Stimulated activated memory B cell treated with anti-CD40 and anti-IgM and Interleukin-4, amounts not matched to agents 10 μg/mL and 1 μg/mL and 100 μg/mL, for 72 hours (primary cell): ENCODE measurements around the gene PDXDC1.
"Not testable (repeated sequence)": the region's sequence is repeated elsewhere in the genome, so short reads cannot be mapped to it uniquely, and the experiment has no call there.

Source experiments
- ATAC-seq: fragments of 150-1000 bp; cut with Tn5 transposase; 2 replicates; pipeline ENCODE4 v1.10.0; 2021
- H3K27ac Mint-ChIP-seq: one replicate; pipeline ENCODE4 v1.8.0; 2022; ENCODE audit warnings: mild to moderate bottlenecking, mixed read lengths
- H3K27me3 Mint-ChIP-seq: one replicate; pipeline ENCODE4 v1.8.0; 2022; ENCODE audit warnings: mixed read lengths
- H3K36me3 Mint-ChIP-seq: one replicate; pipeline ENCODE4 v1.8.0; 2022; ENCODE audit warnings: mixed read lengths
- H3K4me1 Mint-ChIP-seq: one replicate; pipeline ENCODE4 v1.8.0; 2022; ENCODE audit warnings: mixed read lengths
- H3K4me3 Mint-ChIP-seq: one replicate; pipeline ENCODE4 v1.8.0; 2022; ENCODE audit warnings: mild to moderate bottlenecking, moderate library complexity, mixed read lengths
- H3K9me3 Mint-ChIP-seq: one replicate; pipeline ENCODE4 v1.8.0; 2022; ENCODE audit warnings: mixed read lengths

PDXDC1 gene

DNA sequence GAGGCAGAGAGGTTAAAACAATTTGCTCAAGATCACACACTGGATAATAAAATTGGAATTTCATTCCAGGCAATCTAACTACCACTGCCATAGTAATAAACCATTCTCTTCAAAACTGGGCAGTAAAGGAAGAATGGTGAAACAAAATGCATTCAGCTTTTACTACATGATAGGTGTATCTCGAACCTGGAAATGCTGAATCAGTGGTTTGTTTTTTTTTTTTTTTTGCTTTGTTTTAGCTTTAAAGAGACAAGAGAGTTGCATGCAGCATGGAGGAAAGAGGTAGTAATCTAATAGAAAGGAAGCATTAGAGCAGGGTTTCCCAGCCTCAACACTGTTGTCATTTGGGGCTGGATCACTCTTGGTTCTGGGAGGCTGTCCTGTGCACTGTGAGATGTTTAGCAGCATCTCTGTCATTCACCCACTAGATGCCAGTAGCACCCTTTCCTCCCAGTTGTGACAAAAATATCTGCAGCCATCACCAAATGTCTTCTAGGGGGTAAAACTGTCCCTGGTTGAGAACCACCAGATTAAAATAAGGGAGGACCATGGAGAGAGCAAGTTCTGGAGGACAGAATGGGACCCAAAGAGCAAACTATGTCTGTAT is 115.9 kb downstream of the PDXDC1 start:
- H3K36me3 Mint-ChIP-seq, ATAC-seq, H3K9me3 Mint-ChIP-seq, H3K27me3 Mint-ChIP-seq, H3K4me3 Mint-ChIP-seq, H3K27ac Mint-ChIP-seq: not testable (repeated sequence)
- peaks cover 17% of the 10 kb centered on the region for H3K4me1 Mint-ChIP-seq

DNA sequence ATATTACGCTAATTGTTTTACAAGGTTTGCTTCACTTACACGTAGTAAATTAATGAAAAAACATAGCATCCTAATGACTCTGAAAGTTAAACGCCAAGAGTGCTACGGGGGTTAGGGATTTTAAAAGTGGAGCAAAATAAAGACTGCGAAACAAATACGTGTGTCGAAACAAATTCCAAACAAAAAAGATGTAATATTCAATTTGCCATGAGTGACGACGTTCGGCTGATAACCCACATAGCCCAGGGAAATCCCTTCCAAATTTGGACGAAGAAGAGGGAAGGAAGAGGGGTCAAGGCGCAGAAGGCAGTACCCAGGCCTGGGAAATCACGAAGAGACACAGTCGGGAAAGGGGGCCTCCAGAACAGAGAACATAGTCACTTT is 118.7 kb downstream of the PDXDC1 start:
- ATAC-seq, H3K36me3 Mint-ChIP-seq, H3K9me3 Mint-ChIP-seq, H3K27me3 Mint-ChIP-seq: not testable (repeated sequence)
- H3K27ac Mint-ChIP-seq, result peak overlapping the region; percentile 97
- peaks cover 17% of the 10 kb centered on the region for H3K4me1 Mint-ChIP-seq
- peak overlapping the region; percentile 93 for H3K4me3 Mint-ChIP-seq

DNA sequence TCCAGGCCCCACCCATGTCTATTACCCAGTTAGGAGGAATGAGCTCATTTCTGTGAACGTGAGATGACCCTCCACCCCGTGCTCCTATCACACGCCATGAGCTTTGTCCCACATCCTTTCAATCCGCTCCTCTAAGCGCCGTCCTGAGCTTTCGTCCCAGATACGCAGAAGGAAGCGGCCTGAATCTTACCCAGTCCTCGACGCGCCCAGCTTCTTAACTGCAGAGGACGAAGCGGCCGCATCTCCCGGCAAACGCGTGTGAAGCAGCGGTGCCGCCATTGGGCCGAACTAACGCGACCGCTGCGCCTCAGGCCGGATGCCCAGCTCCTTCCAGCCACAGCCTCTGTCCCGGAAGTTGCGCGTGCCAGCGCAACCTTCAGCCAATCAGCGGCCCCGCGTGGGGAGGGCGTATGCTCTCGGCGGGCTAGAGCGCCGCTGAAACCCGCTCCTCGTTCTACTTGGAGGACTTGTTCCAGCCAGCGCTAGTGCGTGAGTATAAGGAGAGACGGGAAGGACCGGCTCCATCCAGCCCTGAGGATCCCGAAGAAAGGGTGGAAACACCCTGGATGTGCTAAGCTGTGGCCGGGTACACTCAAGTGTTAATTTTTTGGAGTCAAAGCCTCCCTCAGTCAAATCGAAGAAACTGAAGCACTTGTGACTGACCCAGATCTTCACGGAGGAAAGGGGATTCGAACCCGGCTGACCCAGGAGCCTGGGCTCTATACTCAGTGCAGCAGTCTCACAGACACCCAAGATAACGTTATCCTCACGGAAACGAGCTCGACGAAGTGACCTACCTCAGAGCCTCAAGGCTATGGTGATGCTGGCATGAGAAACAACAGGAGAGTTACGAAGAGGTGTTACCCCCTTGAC is 119.4 kb downstream of the PDXDC1 start, which contains the start of gene RRN3:
Gene RRN3, minus strand, starts transcription at position 318 of the 873 bp plus-strand sequence. Its CDS starts 39 bp downstream, at position 279.
- H3K9me3 Mint-ChIP-seq, H3K36me3 Mint-ChIP-seq, H3K27me3 Mint-ChIP-seq: not testable (repeated sequence)
- Mint-ChIP-seq H3K4me3 (peak within 1 kb of the TSS; percentile 93), H3K4me1 (peaks cover 17% of the 10 kb centered on the region), H3K27ac (peak within 1 kb of the TSS; percentile 97)
- ATAC-seq, result peak; percentile 100

DNA sequence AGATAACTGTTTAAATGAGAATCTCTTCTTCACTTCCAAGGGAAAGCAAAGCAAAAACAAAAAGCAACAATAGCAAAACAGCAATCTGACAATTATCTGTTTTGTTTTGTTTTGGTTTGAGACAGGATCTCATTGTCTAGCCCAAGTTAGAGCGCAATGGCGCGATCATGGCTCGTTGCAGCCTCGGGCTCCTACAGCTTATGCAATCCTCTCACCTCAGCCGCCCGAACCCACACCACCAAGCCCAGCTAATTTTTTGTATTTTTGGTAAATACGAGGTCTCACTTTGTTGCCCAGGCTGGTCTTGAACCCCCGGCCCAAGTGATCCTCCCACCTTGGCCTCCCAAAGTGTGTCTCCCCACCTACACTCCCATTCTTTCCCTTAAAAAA is 121.8 kb downstream of the PDXDC1 start:
- not testable (repeated sequence) for H3K27ac Mint-ChIP-seq, H3K4me3 Mint-ChIP-seq, H3K27me3 Mint-ChIP-seq, ATAC-seq, H3K36me3 Mint-ChIP-seq, H3K9me3 Mint-ChIP-seq
- peaks cover 17% of the 10 kb centered on the region for H3K4me1 Mint-ChIP-seq

DNA sequence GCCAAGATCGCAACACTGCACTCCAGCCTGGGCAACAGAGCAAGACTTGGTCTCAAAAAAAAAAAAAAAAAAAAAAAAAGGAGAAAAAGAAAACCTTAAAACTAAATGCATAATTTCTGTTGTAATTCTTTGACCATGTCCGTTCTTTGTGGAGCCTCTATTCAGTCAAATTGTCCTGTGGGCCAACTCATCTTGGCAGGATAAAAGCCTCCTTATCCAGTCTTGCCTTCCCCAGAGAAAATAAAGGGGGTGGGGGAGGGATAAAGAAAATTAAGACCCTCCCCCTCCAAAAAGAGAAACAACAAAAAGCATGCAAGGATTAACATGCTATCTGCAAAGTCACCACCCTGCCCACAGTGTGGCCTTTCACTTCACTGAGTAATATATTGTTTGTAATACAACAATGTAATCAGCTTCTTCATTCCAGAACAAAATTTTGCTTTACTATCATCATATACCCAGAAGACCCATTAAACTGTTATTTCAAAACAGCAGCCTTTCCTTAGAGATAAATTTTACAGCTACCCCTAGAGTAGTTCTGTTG is 124.6 kb downstream of the PDXDC1 start:
- ATAC-seq, H3K27ac Mint-ChIP-seq, H3K4me1 Mint-ChIP-seq, H3K9me3 Mint-ChIP-seq, H3K36me3 Mint-ChIP-seq, H3K27me3 Mint-ChIP-seq, H3K4me3 Mint-ChIP-seq: not testable (repeated sequence)

DNA sequence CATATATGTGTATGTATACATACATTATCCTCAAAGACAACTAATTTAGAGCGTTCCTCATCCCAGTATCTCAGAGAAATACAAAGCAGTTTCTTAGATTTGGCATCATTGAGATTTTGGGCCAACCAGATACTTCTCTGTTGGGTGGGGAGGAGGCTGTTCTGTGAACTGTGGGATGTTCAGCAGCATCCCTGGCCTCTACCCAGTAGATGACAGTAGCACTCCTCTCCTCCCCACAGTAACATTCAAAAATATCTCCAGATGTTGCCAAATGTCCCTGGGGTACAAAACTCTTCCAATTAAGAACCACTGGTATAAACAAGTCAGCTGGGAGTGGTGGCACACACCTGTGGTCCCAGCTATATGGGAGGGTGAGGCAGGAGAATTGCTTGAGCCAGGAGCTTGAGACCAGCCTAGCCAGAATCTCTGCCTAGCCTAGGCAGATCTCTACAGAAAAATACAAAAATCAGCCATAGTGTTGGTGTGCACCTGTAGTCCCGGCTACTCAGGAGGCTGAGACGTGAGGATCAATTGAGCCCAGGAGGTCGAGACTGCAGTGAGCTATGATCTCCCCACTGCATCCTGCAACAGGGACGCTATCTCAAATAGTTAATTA is 125.7 kb downstream of the PDXDC1 start:
- H3K27ac Mint-ChIP-seq, H3K27me3 Mint-ChIP-seq, H3K36me3 Mint-ChIP-seq, H3K9me3 Mint-ChIP-seq, ATAC-seq, H3K4me1 Mint-ChIP-seq, H3K4me3 Mint-ChIP-seq: not testable (repeated sequence)

DNA sequence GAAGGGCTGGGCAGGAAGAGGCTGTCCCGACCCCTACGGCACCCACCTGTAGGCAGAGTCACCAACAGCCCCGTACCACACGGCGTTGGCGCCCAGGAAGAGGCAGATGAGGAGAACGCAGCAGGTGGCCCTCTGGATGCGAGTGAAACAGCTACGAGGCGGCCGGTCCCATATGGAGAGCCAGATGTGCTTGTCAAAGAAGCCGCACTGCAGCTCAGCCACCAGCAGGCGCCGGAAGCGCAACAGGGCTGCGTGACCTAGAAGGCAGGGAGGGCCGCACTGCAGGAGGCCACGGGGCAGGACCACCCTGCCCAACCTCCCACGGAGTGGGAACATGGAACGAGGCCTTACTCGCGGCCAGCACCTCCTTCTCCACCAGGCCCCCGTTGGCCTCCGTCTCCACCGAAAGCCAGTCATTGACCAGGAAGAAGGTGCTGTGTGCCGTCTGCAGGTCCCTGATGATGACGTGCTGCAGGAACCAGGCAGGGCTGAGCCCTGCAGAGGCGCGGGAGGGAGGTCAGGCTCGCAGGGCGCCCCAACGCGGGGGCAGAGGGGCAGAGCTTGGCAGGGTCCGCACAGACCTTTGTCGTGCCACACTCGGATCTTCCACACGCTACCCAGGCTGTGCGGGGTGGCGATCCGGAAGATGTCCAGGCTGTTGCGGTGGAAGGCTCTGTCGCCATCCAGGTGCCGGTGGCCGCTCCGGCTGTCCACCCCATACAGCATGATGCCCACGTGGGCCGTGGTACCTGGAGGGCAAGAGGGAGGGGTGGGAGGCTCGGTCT is 153.0 kb downstream of the PDXDC1 start:
- not testable (repeated sequence) for ATAC-seq, H3K27me3 Mint-ChIP-seq, H3K4me1 Mint-ChIP-seq, H3K27ac Mint-ChIP-seq, H3K9me3 Mint-ChIP-seq, H3K36me3 Mint-ChIP-seq, H3K4me3 Mint-ChIP-seq

DNA sequence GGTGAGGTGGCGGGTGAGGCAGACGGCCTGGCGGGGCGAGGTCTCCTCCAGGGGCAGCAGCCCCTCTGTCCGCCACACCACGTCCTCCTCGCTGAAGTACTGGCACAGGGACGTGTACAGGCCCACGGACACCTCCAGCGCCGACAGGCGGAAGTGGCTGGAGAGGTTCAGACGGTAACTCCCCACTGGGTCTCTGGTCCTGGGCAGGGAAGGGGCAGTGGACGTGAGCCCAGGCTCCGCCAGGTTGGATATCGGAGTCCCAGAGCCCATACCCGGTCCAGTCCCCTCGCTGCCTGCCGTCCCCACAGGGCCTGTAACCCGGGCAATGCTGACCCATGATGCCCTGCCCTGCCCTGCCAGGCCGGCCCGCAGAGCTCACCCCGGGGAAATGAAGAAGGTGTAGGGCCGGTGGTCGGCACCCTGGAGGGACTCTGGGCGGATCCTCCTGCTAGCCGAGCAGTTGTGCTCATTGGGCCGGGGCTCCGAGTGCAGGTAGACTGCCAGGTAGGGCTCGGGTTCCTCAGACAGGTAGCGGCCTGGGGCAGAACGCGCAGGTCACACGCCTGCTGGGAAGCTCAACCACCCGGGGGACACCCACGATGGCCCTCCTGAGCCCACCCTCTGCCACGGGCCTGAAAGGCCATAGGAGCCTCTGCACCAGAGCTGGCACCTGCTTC is 155.6 kb downstream of the PDXDC1 start:
- H3K4me3 Mint-ChIP-seq, H3K9me3 Mint-ChIP-seq, ATAC-seq, H3K36me3 Mint-ChIP-seq, H3K27ac Mint-ChIP-seq, H3K27me3 Mint-ChIP-seq, H3K4me1 Mint-ChIP-seq: not testable (repeated sequence)

DNA sequence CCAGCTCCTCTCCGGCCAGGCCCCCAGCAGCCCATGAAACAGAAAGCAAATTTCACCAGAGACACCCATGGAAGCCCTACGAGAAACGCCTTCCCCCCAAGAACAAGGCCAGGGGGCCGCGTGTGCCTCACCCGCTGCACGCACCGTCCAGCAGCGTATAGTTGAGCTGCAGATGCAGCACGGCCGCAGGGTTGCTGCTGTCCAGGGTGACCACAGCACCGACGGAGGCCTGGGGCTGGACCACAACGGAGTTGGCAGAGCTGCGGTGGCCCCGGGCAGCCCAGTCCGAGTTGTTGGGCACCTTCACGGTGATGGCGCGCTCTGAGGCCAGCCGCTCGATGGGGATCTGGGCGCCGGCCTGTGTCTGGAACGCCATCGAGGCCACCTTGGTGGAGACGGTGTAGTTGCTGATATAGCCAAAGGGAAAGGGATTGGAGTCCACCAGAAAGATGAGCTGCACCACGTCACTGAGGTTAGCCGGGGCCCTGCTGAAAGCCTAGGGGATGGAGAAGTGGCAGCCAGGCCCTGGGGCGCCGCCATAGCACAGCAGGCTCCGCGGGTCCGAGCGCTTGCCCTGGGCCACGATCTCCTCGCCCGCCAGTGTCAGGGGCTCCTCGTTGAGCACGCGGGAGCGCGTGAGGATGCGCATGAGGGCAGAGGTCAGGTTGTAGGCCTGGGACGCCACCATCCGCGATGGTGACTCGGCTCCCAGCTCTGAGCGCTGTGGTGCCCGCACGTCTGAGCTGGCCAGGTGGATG is 156.3 kb downstream of the PDXDC1 start:
- H3K9me3 Mint-ChIP-seq, ATAC-seq, H3K36me3 Mint-ChIP-seq, H3K27ac Mint-ChIP-seq, H3K4me3 Mint-ChIP-seq, H3K4me1 Mint-ChIP-seq, H3K27me3 Mint-ChIP-seq: not testable (repeated sequence)

DNA sequence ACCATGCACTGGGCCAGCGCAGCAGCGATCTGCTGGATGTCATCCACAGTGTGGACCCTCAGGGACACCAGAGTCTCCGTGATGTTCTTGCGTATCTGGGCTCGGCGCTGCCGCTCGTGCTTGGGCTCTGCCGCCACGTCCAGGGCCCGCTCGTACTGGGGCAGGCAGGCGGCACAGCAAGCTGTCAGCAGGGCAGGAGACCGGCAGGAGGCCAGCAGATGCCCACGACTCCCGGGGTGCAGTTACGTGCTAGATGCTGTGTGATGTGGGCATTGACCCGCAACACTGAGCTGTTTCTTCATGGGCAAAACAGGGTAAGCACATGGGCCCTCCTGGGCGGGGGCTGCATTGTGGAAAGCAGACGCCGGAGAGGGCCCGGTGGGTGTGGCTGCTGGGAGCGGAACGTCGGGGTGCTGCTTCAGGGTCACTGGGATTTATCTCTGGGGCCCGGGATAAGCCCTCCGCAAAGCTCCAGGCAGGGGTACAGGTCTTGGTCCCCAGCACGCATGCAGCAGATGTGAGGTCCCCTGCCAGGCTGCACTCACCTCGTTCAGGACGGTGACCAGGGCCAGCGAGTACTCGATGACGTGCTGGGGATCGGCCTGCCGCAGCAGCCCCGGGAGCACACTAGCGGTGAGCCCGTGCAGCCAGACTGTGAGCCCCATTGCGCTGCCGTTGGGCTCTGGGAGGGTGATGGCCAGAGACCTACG is 158.0 kb downstream of the PDXDC1 start:
- not testable (repeated sequence) for H3K4me3 Mint-ChIP-seq, H3K27ac Mint-ChIP-seq

DNA sequence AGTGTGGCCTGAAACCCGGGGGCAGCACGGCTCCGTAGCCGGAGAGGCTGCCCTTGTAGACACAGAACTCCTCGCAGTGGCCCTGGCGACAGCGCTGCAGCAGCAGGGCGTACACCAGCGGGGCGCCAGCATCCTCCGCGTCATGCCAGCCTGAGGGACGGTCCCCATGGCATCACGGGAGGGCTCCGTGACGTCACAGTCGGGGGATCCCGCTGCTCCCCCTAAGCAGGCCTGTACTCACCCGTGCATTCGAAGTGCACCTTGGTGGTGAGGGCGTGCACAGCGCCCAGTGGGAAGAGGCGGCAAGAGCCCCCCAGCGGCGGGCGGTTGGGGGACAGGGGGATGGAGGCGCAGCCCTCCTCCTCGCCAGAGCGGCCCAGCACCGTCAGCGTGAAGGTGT is 158.7 kb downstream of the PDXDC1 start:
- H3K36me3 Mint-ChIP-seq, H3K4me3 Mint-ChIP-seq, H3K27ac Mint-ChIP-seq: not testable (repeated sequence)

More for the DNA sequence above, 158.0 kb downstream of the PDXDC1 start:
- not testable (repeated sequence) for H3K4me1 Mint-ChIP-seq, H3K9me3 Mint-ChIP-seq, H3K27me3 Mint-ChIP-seq, ATAC-seq, H3K36me3 Mint-ChIP-seq

DNA sequence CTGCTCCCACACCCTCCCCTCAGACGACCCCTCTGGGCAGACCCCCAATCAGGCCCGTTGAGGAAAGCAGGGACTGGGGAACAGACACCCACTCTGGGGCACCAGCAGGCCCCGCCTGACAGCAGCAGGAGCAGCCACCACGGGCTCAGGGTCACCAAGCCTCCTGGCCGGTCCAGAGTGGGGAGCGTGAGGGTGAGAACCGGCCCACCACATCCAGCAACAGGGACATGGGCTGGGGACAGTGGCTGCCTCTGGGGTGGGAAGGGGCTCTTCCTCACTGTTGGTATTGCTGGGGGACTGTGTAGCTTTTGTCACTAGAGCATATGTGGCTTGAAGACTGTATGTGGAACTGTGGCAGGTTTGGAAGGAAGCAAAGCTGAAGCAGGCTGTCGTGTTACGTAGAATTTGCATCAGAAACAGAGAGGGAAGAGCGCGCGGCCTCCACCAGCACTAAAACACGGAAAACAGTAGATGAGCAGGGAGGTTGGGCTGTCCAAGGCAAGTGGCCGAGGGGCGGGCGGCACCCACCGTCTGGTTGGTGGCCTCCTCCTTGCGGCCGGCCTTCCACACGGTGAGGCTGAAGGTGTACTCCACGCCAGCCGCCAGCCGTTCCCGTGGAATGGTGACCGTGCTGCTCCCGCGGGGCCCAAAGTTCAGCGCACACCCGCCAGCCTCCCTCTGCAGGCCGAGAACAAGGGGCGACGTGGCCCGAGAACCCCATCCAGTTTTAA is 160.1 kb downstream of the PDXDC1 start:
- H3K27me3 Mint-ChIP-seq, H3K27ac Mint-ChIP-seq, H3K9me3 Mint-ChIP-seq, H3K4me1 Mint-ChIP-seq, H3K4me3 Mint-ChIP-seq, ATAC-seq, H3K36me3 Mint-ChIP-seq: not testable (repeated sequence)

More for the DNA sequence above, 158.7 kb downstream of the PDXDC1 start:
- not testable (repeated sequence) for H3K9me3 Mint-ChIP-seq, H3K4me1 Mint-ChIP-seq, ATAC-seq, H3K27me3 Mint-ChIP-seq
